HEK293 (cell line): Measurements from ENCODE around the gene SOWAHA.
A peak's percentile ranks its signal among the peaks of the same experiment; 100 is the strongest.

Source experiments
- CTCF ChIA-PET: fragments of 350-600 bp; formaldehyde crosslinking; extraction: SDS; loops from one replicate; lab custom pipeline; 2021; ENCODE audit warnings: antibody characterized with exemption; lab: Yijun Ruan, JAX
- POLR2A ChIA-PET: fragments of 300-600 bp; formaldehyde crosslinking; extraction: SDS; loops from one replicate; lab custom pipeline; 2020; ENCODE audit warnings: antibody characterized with exemption, inconsistent platforms; lab: Yijun Ruan, JAX
- H3K27ac ChIP-seq: fragments of 200-500 bp; sonication (Bioruptor generic); 2 replicates; pipeline ENCODE4 v1.5.1; 2014; ENCODE audit warnings: low read depth, low read length, control low read depth, inconsistent platforms; ENCODE audit errors: extremely low read depth
- H3K36me3 ChIP-seq, 2 experiments: fragments of 200-500 bp in 1 of 2; sonication (Bioruptor generic) in 1 of 2; 1 replicate in 1 of 2; 2 replicates in 1 of 2; pipeline ENCODE4 v1.5.1; 2014 to 2017; ENCODE audit warnings: inconsistent platforms in 2 of 2, low read length in 2 of 2; ENCODE audit not compliant: control insufficient read depth in 2 of 2, insufficient read depth in 1 of 2
- H3K4me1 ChIP-seq: fragments of 200-500 bp; sonication (Bioruptor generic); 2 replicates; pipeline ENCODE4 v1.5.1; 2014; ENCODE audit warnings: mild to moderate bottlenecking, low read length, inconsistent platforms; ENCODE audit not compliant: control insufficient read depth, insufficient read depth
- H3K4me3 ChIP-seq: 2 replicates; pipeline ENCODE4 v1.5.1; 2011; ENCODE audit warnings: low read depth, mild to moderate bottlenecking, control low read depth, low read length, moderate library complexity
- H3K9me3 ChIP-seq: fragments of 200-500 bp; sonication (Bioruptor generic); 2 replicates; pipeline ENCODE4 v1.5.1; 2014; ENCODE audit warnings: low read depth, low read length, inconsistent platforms; ENCODE audit not compliant: control insufficient read depth, insufficient read depth
- BCL6B ChIP-seq: fragments of 450-650 bp; formaldehyde crosslinking; IDR thresholded peaks from 2 replicates; pipeline ENCODE4 v1.5.1; 2017; ENCODE audit warnings: missing biosample characterization, missing genetic modification characterization
- EGR2 ChIP-seq: fragments of 450-650 bp; formaldehyde crosslinking; IDR thresholded peaks from 2 replicates; pipeline ENCODE4 v1.5.1; 2016; ENCODE audit warnings: low read depth, missing biosample characterization, missing genetic modification characterization
- KLF17 ChIP-seq: fragments of 450-650 bp; formaldehyde crosslinking; IDR thresholded peaks from 2 replicates; pipeline ENCODE4 v1.5.1; 2016; ENCODE audit warnings: missing biosample characterization, missing genetic modification characterization
- MEIS1 ChIP-seq: sonication (generic); formaldehyde crosslinking; IDR thresholded peaks from 2 replicates; pipeline ENCODE4 v1.8.1; 2022; ENCODE audit warnings: missing genetic modification reagents, mild to moderate bottlenecking, borderline replicate concordance
- ZBTB10 ChIP-seq: fragments of 450-650 bp; formaldehyde crosslinking; IDR thresholded peaks from 2 replicates; pipeline ENCODE4 v1.5.1; 2016; ENCODE audit warnings: missing biosample characterization, missing genetic modification characterization
- ZBTB6 ChIP-seq: fragments of 450-650 bp; formaldehyde crosslinking; IDR thresholded peaks from 2 replicates; pipeline ENCODE4 v1.5.1; 2017; ENCODE audit warnings: missing biosample characterization, missing genetic modification characterization
- ZFHX2 ChIP-seq: fragments of 450-650 bp; formaldehyde crosslinking; conservative IDR thresholded peaks from 2 replicates; pipeline ENCODE4 v1.5.1; 2016; ENCODE audit warnings: missing biosample characterization, missing genetic modification characterization
- ZIC2 ChIP-seq: fragments of 450-650 bp; formaldehyde crosslinking; IDR thresholded peaks from 2 replicates; pipeline ENCODE4 v1.5.1; 2016; ENCODE audit warnings: missing biosample characterization, missing genetic modification characterization
- ZNF391 ChIP-seq: fragments of 450-650 bp; formaldehyde crosslinking; IDR thresholded peaks from 2 replicates; pipeline ENCODE4 v1.5.1; 2016; ENCODE audit warnings: low read depth, missing biosample characterization, missing genetic modification characterization, borderline replicate concordance
- ZNF398 ChIP-seq: fragments of 450-650 bp; formaldehyde crosslinking; IDR thresholded peaks from 2 replicates; pipeline ENCODE4 v1.5.1; 2017; ENCODE audit warnings: missing biosample characterization, missing genetic modification characterization
- ZNF423 ChIP-seq: fragments of 450-650 bp; formaldehyde crosslinking; IDR thresholded peaks from 2 replicates; pipeline ENCODE4 v1.5.1; 2016; ENCODE audit warnings: missing biosample characterization, missing genetic modification characterization
- ZNF658 ChIP-seq: fragments of 450-650 bp; formaldehyde crosslinking; IDR thresholded peaks from 2 replicates; pipeline ENCODE4; 2016; ENCODE audit warnings: missing biosample characterization, missing genetic modification characterization
- ZNF792 ChIP-seq: fragments of 450-650 bp; formaldehyde crosslinking; IDR thresholded peaks from 2 replicates; pipeline ENCODE4 v1.5.1; 2016; ENCODE audit warnings: missing biosample characterization, missing genetic modification characterization
- ZSCAN16 ChIP-seq: fragments of 450-650 bp; formaldehyde crosslinking; IDR thresholded peaks from 2 replicates; pipeline ENCODE4 v1.5.1; 2016; ENCODE audit warnings: missing biosample characterization, missing genetic modification characterization

SOWAHA gene

GRCh38 chr5:132822650-132823480 is 9.8 kb downstream of the SOWAHA start:
- Histone ChIP-seq H3K27ac (no peak overlapping the region), H3K36me3 (peaks cover 0 to 29% of the 10 kb centered on the region in 2 experiments; a peak in 1 of 3 replicates), H3K9me3 (no peaks in the 10 kb centered on the region), H3K4me3 (no peak overlapping the region), H3K4me1 (no peaks in the 10 kb centered on the region)
- ChIA-PET CTCF (no interaction called here), POLR2A (interaction anchor here (1.4 kb wide), 1 partner anchor 16 kb away, joined by 5 read pairs; no protein-coding TSS in a partner anchor)
- TF ChIP-seq ZBTB6 (tag by site-specific recombination) (0 out of 2 replicates have a peak, but pooled peaks have one; percentile 18), ZFHX2 (tag by site-specific recombination) (0 out of 2 replicates have a peak, but pooled peaks have one; percentile 12), ZNF391 (tag by site-specific recombination) (no peak), ZNF792 (tag by site-specific recombination) (no peak)

- no peak overlapping the region for H3K4me3 ChIP-seq
- CTCF ChIA-PET: interaction anchor here (0.5 to 0.7 kb wide), 2 partner anchors 112 to 234 kb away, joined by 3 to 4 read pairs; no protein-coding TSS in a partner anchor
- peak; percentile 36; the same call in 1 of the 2 replicates for TF ChIP-seq EGR2
- TF ChIP-seq MEIS1 (CRISPR knock-in tag): no peak
- TF ChIP-seq ZFHX2 (tag by site-specific recombination): 0 out of 2 replicates have a peak, but pooled peaks have one; percentile 1
- TF ChIP-seq ZBTB10 (tag by site-specific recombination): no peak
- TF ChIP-seq, all 188 proteins: peak for 2
- Histone ChIP-seq H3K36me3 (peaks cover 0 to 32% of the 10 kb centered on the region in 2 experiments; a peak in 1 of 3 replicates), H3K9me3 (no peaks in the 10 kb centered on the region), H3K27ac (no peak overlapping the region), H3K4me1 (no peaks in the 10 kb centered on the region)
- POLR2A ChIA-PET: interaction anchor here (1.3 to 1.4 kb wide), 2 partner anchors 16 to 86 kb away, joined by 3 to 5 read pairs; partner anchors contain the start of gene KIF3A
Measured at GRCh38 chr5:132823481-132824050, 10.5 kb downstream of the SOWAHA start.

GRCh38 chr5:132824426-132824825 is 11.3 kb downstream of the SOWAHA start:
- POLR2A ChIA-PET: interaction anchor here (1.3 kb wide), 1 partner anchor 87 kb away, joined by 3 read pairs; the partner anchor contains the start of gene KIF3A
- CTCF ChIA-PET: interaction anchor here (0.5 to 0.6 kb wide), 2 partner anchors 48 to 235 kb away, joined by 3 to 7 read pairs; no protein-coding TSS in a partner anchor
- TF ChIP-seq BCL6B (tag by site-specific recombination) (no peak), KLF17 (tag by site-specific recombination) (no peak), ZSCAN16 (no peak), ZNF658 (tag by site-specific recombination) (no peak), ZNF423 (tag by site-specific recombination) (no peak), ZIC2 (tag by site-specific recombination) (peak; percentile 29; the same call in 1 of the 2 replicates), ZNF398 (tag by site-specific recombination) (no peak)

More at GRCh38 chr5:132824426-132824825, 11.3 kb downstream of the SOWAHA start:
- Histone ChIP-seq H3K9me3 (no peaks in the 10 kb centered on the region), H3K36me3 (peaks cover 0 to 38% of the 10 kb centered on the region in 2 experiments; a peak in 1 of 3 replicates), H3K4me1 (no peaks in the 10 kb centered on the region), H3K27ac (no peak overlapping the region), H3K4me3 (no peak overlapping the region)
